Measurements from ENCODE around the gene ILDR1.
A peak's percentile ranks its signal among the peaks of the same experiment; 100 is the strongest.
"Not testable (repeated sequence)": the region's sequence is repeated elsewhere in the genome, so short reads cannot be mapped to it uniquely, and the experiment has no call there.

ILDR1 gene

GRCh38 chr3:122021811-122022401 lies at the start of gene ILDR1:
Gene ILDR1, minus strand, starts transcription at chr3:122022247. Its CDS starts 170 bp downstream, at chr3:122022077.
- peak; percentile 70 for DNase-seq (ENCODE audit: low spot score)

DNA sequence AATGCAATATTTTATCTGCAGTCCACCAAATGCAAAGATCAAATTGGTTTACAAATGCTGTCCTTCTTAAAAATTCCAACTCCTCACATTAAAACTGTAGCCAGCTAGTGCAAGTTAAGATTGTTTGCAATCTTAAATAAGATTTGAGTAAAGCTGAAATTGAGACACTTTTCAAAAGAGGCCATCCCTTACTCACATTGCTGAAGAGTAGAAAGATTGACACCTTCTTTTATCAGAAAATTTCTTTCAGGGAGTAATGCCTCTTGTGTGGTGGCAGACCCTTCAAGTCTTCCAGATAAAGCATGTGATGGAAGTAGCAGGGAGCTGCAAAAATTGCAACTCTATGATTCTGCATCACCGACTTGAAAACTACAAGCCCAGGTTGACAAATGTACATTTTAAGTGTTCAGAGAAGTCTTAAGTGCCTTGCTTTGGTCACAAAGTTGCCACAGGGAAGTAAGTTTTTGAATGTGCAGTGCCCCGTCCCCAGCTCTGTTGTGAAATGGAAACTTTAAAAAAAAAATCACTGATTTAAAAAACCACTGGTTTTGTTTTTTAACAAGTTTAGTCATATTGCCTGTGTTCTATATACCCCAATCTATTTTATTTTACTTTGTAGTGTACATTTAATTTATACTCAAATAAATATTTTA lies 45.7 kb upstream of the ILDR1 start:
- DNase-seq (ENCODE audit: low spot score) = no peak

GRCh38 chr3:122067214-122067550 lies 45.1 kb upstream of the ILDR1 start:
- DNase-seq (ENCODE audit: low spot score) = no peak

DNA sequence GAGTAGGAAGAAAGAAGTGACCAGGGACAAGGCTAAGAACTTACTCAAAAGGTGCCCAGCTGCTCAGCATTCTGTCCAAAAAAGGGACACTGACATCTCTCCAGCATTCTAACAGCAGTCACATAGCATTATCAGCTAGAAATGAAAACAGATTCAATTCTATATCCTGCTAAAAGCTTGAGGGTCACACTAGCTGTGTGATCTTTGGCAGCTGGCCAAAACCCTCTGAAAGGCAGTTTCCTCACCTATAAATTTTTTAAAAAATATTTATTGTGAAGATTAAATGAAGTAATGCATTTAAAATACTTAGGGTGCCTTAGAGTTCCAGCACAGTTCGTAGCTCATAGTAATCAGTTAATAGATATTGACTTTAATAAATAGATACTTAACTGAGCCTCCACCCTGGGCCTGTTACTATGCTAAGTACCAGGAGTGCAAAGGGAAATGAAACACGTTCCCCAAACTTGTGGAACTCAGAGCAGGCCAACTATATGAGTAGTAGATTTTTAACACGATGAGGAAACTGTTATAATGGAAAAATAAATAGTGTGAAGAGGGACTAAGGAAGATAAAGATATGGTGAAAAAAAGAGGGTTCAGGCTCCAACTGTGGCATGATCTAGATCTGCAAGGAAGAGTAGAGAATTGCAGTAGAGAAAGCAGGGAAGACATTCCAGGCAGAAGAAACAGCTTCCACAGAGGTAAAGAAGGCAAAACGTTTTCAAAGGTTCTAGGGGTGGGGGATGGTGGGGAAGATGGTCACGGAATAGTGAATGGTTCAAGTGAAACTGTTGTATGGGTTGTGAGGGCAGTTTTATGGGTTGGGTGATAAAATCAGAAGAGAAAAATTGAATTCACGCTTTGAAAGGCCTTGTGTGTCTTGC lies 44.5 kb upstream of the ILDR1 start:
- DNase-seq (ENCODE audit: low spot score) = no peak

DNA sequence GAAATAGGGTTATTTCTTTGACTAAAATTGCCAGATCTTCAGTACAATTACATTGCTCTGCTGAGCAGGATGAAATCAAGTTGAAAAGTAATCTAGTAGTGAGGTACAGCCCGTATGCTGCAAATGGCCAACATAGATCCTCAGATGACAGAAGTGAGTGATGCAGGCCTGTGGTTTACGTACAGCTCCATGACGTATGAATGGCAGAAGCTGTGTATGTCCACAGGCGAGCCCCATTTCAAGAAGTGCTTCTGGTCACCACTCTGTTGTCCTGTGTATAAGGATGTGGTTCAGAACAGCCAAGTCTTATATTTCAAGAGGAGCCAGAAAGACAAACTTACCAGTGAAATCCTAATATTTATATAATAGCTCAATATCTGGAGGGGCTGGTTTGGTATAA lies 42.3 kb upstream of the ILDR1 start:
- DNase-seq (ENCODE audit: low spot score) = no peak

- no peak for DNase-seq (ENCODE audit: low spot score)
Measured at GRCh38 chr3:122063908-122064307, 41.9 kb upstream of the ILDR1 start.

- no peak for DNase-seq (ENCODE audit: low spot score)
Measured at GRCh38 chr3:122060040-122060698, 38.1 kb upstream of the ILDR1 start.

DNA sequence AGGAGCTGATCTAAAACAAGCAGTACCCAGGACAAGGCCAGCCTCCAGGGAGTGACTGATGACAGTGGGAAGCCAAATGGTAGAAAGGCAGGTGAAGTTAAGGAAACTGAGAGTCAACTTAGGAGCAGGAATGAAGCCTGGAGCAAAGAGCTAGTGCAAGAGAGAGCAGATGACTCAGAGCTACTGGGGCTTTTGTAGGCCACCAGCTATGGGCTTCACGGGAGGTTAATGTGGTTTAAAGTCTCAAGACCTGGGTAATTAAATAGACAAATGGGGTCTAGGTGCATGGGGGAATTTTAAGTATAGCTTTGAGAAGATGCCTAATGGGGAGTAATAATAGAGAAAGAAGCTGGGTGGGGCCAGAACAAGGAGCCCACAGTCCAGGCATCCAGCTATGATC lies 36.2 kb upstream of the ILDR1 start:
- no peak for DNase-seq (ENCODE audit: low spot score)

GRCh38 chr3:122057671-122058070 lies 35.6 kb upstream of the ILDR1 start:
- no peak for DNase-seq (ENCODE audit: low spot score)

DNA sequence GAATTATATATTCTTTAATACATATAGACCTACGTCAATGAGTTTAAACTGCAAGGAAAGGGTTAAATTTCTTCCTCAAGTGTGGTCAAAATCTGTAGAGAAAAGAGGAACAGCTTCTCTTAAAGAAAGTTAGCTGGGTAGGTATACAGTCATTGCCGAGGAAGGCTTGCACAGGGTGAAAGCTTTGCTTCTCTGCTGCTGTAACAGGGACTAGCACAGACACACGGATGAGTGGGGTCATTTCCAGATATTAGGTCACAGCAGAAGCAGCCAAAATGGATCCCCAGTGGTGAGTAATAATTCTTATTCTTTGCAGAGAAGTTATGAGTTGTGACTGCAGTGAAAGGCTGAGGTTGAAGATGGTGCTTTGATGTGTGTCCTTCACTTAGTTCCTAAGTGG lies 33.2 kb upstream of the ILDR1 start, which contains the start of gene CD86:
TSS of gene CD86 (plus strand) at position 148 of the 400 bp plus-strand sequence. CDS start at position 276, 128 bp downstream.
- DNase-seq (ENCODE audit: low spot score) = no peak

- DNase-seq (ENCODE audit: low spot score) = no peak
Measured at GRCh38 chr3:122052968-122053367, 30.9 kb upstream of the ILDR1 start.

GRCh38 chr3:122047773-122048172 lies 25.7 kb upstream of the ILDR1 start:
- DNase-seq (ENCODE audit: low spot score) = not testable (repeated sequence)

DNA sequence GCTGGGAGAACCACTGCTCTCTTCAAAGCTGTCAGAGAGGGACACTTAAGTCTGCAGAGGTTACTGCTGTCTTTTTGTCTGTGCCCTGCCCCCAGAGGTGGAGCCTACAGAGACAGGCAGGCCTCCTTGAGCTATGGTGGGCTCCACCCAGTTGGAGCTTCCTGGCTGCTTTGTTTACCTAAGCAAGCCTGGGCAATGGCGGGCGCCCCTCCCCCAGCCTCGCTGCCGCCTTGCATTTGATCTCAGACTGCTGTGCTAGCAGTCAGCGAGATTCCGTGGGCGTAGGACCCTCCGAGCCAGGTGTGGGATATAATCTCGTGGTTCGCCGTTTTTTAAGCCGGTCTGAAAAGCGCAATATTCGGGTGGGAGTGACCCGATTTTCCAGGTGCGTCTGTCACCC lies 25.2 kb upstream of the ILDR1 start:
- not testable (repeated sequence) for DNase-seq (ENCODE audit: low spot score)

DNA sequence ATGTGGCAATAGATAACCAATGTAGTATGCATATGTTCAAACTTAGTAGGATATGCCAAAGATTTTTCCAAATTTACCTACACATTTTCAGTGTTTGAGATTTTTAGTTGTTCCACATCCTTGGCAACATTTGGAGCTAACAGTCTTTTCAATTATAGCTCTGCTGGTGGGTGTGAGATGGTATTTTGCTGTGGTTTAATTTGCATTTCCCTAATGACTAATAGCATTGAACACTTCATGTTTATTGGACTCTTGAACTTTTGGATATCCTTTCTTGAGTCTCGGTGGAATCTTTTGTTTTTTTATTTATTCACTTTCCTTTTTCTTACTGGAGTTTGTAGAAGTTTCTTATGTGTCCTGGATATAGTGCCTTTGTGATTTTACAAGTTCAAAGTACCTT lies 11.0 kb upstream of the ILDR1 start:
- no peak for DNase-seq (ENCODE audit: low spot score)

GRCh38 chr3:122032531-122032930 lies 10.5 kb upstream of the ILDR1 start:
- DNase-seq (ENCODE audit: low spot score) = no peak

GRCh38 chr3:122031123-122031468 lies 9.0 kb upstream of the ILDR1 start:
- DNase-seq (ENCODE audit: low spot score) = no peak

DNA sequence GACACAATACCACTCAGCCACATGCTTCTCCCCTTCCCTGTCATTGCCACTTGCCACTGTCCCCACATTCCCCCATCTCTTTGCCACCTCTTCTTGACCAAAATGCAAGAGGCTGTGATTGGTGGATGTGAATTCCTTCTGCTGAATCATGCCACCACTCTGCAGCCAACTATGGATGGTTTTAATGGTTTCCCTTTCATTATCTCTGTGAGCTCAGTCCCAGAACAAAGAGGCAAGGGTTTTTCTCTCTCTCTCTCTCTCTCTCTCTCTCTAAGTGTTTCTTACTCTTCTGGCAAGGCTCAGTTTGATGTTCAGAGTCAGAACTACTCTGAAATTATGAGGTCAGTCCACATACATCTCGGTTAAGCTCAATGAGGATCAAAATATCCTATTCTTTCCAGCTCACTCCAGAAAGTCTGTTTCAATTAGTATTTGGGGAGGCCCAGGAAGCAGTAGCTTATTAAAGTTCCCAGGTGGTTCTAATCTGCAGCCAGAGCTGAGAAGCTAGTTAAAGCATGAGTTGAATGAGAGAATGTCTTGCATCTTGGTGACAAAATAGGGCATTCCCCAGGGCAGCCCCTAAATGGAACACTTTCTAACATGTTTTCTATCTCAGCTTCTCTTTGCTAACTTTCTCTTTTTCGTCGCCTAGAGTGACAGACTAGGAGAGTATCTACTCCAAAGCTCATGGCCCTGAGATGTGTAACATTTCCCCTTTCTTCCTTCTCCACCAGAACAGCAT lies 8.5 kb upstream of the ILDR1 start:
- DNase-seq (ENCODE audit: low spot score) = peak; percentile 70

- no peak for DNase-seq (ENCODE audit: low spot score)
Measured at GRCh38 chr3:122025296-122025695, 3.2 kb upstream of the ILDR1 start.

- no peak for DNase-seq (ENCODE audit: low spot score)
Measured at GRCh38 chr3:122024800-122025199, 2.8 kb upstream of the ILDR1 start.

DNA sequence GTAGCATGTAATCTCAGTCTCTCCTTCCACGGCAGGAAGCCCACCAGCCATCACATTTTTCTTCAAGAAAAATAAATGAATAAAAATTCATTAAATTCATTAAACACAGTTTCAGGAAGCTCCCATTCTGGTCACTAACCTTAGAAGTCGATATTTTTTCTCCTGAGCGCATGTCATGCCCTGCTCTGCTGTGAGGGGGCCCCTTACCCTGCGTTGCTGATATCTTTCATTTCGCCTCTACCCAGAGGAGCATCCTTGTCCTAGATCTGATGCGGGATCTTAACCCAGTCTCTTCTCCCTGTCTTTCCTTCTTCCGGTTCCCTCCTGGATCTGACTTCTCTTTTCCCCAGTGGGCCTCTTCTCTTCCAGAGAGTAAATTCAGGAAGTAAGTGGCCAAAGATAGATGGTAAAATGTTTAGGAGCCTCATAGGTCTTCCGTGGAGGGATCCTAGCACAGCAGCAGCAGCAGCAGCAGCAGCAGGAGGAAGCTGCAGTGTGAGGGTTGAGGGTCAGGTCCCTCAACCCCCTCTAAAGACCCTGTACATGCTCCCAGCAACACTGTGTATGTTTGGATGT lies 1.4 kb upstream of the ILDR1 start:
- DNase-seq (ENCODE audit: low spot score) = no peak

DNA sequence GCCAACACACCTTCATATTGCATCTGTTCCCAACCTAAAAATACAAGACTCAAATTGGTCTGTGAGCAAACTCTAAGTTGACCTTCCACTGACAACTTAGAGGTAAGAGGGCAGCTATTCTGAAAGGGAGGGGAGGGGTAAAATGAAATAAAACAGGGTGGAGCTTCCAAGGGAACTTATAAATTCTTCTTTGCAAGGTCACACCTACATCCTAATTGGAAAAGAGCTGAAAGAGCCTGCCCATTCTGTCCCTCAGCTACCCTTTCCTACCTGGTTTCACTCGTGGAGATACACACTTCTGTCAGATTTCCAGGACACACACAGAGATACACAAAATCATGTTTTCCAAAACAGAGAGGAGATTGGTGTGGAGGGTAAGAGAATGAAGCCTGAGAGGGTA lies 1.0 kb downstream of the ILDR1 start:
- DNase-seq (ENCODE audit: low spot score) = no peak

DNA sequence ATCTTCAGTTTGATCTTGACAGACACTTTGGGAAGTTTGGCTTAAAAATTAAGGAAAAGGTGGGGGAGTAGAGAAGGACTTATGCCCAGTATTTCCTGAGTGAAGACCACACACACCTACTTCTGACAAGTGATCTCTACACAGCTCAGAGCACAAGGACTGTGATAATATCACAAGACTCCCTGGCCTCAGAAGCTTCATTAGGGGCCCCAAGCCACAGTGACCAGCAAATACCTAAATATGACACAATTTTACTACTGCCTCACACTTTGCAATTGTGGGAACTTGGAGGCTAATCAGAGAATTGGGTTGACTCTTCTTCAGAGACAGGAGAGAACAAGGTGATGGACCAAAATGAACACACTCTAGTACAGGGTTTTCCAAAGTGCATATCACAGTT lies 2.6 kb downstream of the ILDR1 start:
- no peak for DNase-seq (ENCODE audit: low spot score)

Measured in kidney tubule cell (primary cell).